NCI-H345 (cell line): ENCODE measurements around the gene CPT2.

Source experiments
- DNase-seq: peaks from one replicate; lab custom pipeline; 2025; lab: John Stamatoyannopoulos, UW

The CPT2 gene

GRCh38 chr1:53218201-53218600 lies 21.6 kb downstream of the CPT2 start:
- no peak for DNase-seq

- no peak for DNase-seq
Observed at GRCh38 chr1:53219711-53220110, 23.1 kb downstream of the CPT2 start.

GRCh38 chr1:53220171-53220961 lies 23.7 kb downstream of the CPT2 start, which contains the start of gene CZIB:
Gene CZIB, minus strand, starts transcription at chr1:53220634. Its CDS starts 59 bp downstream, at chr1:53220575.
- DNase-seq: peak; percentile 95

GRCh38 chr1:53220962-53221286 lies 24.3 kb downstream of the CPT2 start:
- DNase-seq: no peak

GRCh38 chr1:53237638-53238037 lies 41.0 kb downstream of the CPT2 start:
- no peak for DNase-seq

- peak; percentile 97 for DNase-seq
Observed at GRCh38 chr1:53238197-53239155, 41.9 kb downstream of the CPT2 start, which contains the start of gene MAGOH. Gene MAGOH, minus strand, starts transcription at chr1:53238518. Its CDS starts 70 bp downstream, at chr1:53238448.

- DNase-seq: no peak
Observed at GRCh38 chr1:53241828-53242227, 45.2 kb downstream of the CPT2 start.

GRCh38 chr1:53242381-53242780 lies 45.8 kb downstream of the CPT2 start:
- no peak for DNase-seq

- no peak for DNase-seq
Observed at GRCh38 chr1:53244141-53244540, 47.5 kb downstream of the CPT2 start.

GRCh38 chr1:53246261-53247134 lies 49.9 kb downstream of the CPT2 start:
- no peak for DNase-seq

GRCh38 chr1:53249706-53250105 lies 53.1 kb downstream of the CPT2 start:
- DNase-seq: no peak

GRCh38 chr1:53250325-53250724 lies 53.7 kb downstream of the CPT2 start:
- DNase-seq: no peak

- DNase-seq: no peak
Observed at GRCh38 chr1:53254011-53254640, 57.5 kb downstream of the CPT2 start.

GRCh38 chr1:53255031-53255430 lies 58.4 kb downstream of the CPT2 start:
- no peak for DNase-seq

- no peak for DNase-seq
Observed at GRCh38 chr1:53256511-53257453, 60.2 kb downstream of the CPT2 start.

GRCh38 chr1:53257454-53258081 lies 60.9 kb downstream of the CPT2 start:
- no peak for DNase-seq

GRCh38 chr1:53258216-53258615 lies 61.6 kb downstream of the CPT2 start:
- DNase-seq: no peak

- no peak for DNase-seq
Observed at GRCh38 chr1:53259932-53260331, 63.3 kb downstream of the CPT2 start.

- DNase-seq: no peak
Observed at GRCh38 chr1:53260631-53261247, 64.1 kb downstream of the CPT2 start.
